LNCAP (cell line): Measurements from ENCODE around the gene ADGRG2.

Experiments
- CTCF ChIP-seq: fragments of 450-650 bp; IDR thresholded peaks from 2 replicates; pipeline ENCODE4 v1.5.1; 2017; ENCODE audit warnings: mild to moderate bottlenecking

Gene ADGRG2

GRCh38 chrX:18983666-18984380, 138.4 kb downstream of the ADGRG2 start, which contains the start of gene PHKA2:
PHKA2 (minus strand) TSS chrX:18984114; CDS start chrX:18983932, 182 bp downstream.
- TF ChIP-seq CTCF = no peak

GRCh38 chrX:18981124-18981807, 141.0 kb downstream of the ADGRG2 start:
- no peak for TF ChIP-seq CTCF

- TF ChIP-seq CTCF = no peak
Observed at GRCh38 chrX:18974993-18975392, 147.3 kb downstream of the ADGRG2 start.

- no peak for TF ChIP-seq CTCF
Observed at GRCh38 chrX:18973527-18974192, 148.6 kb downstream of the ADGRG2 start.

GRCh38 chrX:18971506-18971905, 150.8 kb downstream of the ADGRG2 start:
- TF ChIP-seq CTCF = no peak

GRCh38 chrX:18970465-18970864, 151.8 kb downstream of the ADGRG2 start:
- TF ChIP-seq CTCF = no peak

GRCh38 chrX:18966624-18967023, 155.6 kb downstream of the ADGRG2 start:
- TF ChIP-seq CTCF = no peak
